Gastroesophageal sphincter (tissue), 4 donors: ENCODE results near the gene KMT2C. TPM values are rescaled to one million over a fixed set of nuclear protein-coding genes. Genes with fewer than 3 reads are reported as not detected.

Experiments used
- ATAC-seq: fragments of 150-250 bp; one replicate; pipeline ENCODE4 v1.9.1; 2016; ENCODE audit warnings: mild to moderate bottlenecking, moderate library complexity
- H3K27ac ChIP-seq, 4 donors: fragments of 200-600 bp; sonication (generic) in 3 of 4; 1 replicate in 3 of 4; 2 replicates in 1 of 4; pipeline ENCODE4 v1.5.1; 2016 to 2019
- H3K27me3 ChIP-seq: fragments of 200-600 bp; sonication (generic); one replicate; pipeline ENCODE4 v1.5.1; 2019
- H3K36me3 ChIP-seq, 2 donors: fragments of 200-600 bp; sonication (generic); one replicate each; pipeline ENCODE4 v1.5.1; 2019; ENCODE audit warnings: control low read depth in 1 of 2
- H3K4me1 ChIP-seq, 3 donors: fragments of 200-600 bp; sonication (generic); 1 replicate in 2 of 3; 2 replicates in 1 of 3; pipeline ENCODE4 v1.5.1; 2016 to 2019; ENCODE audit warnings: control low read depth in 2 of 3
- H3K4me3 ChIP-seq, 2 donors: fragments of 200-600 bp; sonication (generic); one replicate each; pipeline ENCODE4 v1.5.1; 2019; ENCODE audit warnings: mild to moderate bottlenecking in 1 of 2, moderate library complexity in 1 of 2
- H3K9me3 ChIP-seq, 3 donors: fragments of 200-600 bp; sonication (generic); one replicate each; pipeline ENCODE4 v1.5.1; 2017 to 2019; ENCODE audit warnings: control low read depth in 2 of 3
- CTCF ChIP-seq, 4 experiments: fragments of 200-600 bp in 2 of 4; fragments of 450-650 bp in 2 of 4; sonication (generic) in 1 of 4; IDR thresholded peaks; one replicate each; pipeline ENCODE4 v1.5.1; 2017 to 2019; ENCODE audit warnings: antibody characterized with exemption in 4 of 4, mild to moderate bottlenecking in 2 of 4, moderate library complexity in 2 of 4
- EP300 ChIP-seq: sonication (generic); formaldehyde crosslinking; IDR thresholded peaks from one replicate; pipeline ENCODE4 v1.6.1; 2017; ENCODE audit warnings: antibody characterized with exemption, mild to moderate bottlenecking
- POLR2A ChIP-seq, 2 donors: fragments of 450-650 bp; IDR thresholded peaks; one replicate each; pipeline ENCODE4 v1.6.1; 2017; ENCODE audit warnings: antibody characterized with exemption in 2 of 2, mild to moderate bottlenecking in 2 of 2, moderate library complexity in 1 of 2
- POLR2AphosphoS5 ChIP-seq: sonication (generic); formaldehyde crosslinking; IDR thresholded peaks from one replicate; pipeline ENCODE4 v1.6.1; 2017; ENCODE audit warnings: antibody characterized with exemption
- WGBS, 2 donors: methylation state at CpG; one replicate each; pipeline ENCODE4 v1.1.5; 2018; ENCODE audit warnings: low coverage in 1 of 2; 5-methylcytosine and 5-hydroxymethylcytosine counted together
- total RNA-seq, 4 donors: library from RNA; depleted of rRNA; stranded (reverse); fragments of >200 nt; gene quantifications; one replicate each; pipeline ENCODE4 v1.1.0, GENCODE V29; 2016

Gene KMT2C
- total RNA-seq, 4 donors from 2014 or later: 63.0 to 84.8 (median 75.5) TPM

DNA sequence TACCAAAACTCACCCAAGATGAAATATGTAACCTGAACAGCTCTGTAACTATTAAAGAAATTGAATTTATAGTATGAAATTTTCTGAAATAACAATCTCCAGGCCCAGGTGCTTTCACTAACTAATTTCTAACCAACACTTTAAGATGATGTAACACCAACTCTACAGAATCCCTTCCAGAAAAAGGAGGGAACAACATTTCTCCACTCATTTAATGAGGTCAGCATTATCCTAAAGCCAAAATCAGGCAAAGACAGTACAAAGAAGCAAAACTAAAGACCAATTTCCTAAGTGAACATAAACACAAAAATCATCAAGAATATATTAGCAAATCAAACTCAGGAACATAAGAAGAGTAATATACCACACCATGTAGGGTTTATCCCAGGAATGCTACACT lies 65.5 kb downstream of the KMT2C start:
- no peak for ATAC-seq
- H3K4me1 ChIP-seq: peaks cover 4 to 54% (median 9%) of the 10 kb centered on the region in 3 donors
- H3K4me3 ChIP-seq: no peak overlapping the region
- H3K36me3 ChIP-seq: no peaks in the 10 kb centered on the region
- no peaks in the 10 kb centered on the region for H3K9me3 ChIP-seq
- no peaks in the 10 kb centered on the region for H3K27me3 ChIP-seq
- TF ChIP-seq POLR2AphosphoS5 (no peak), CTCF (IDR thresholded peaks at IDR 0.05) (no peak)
- no peak overlapping the region for H3K27ac ChIP-seq

DNA sequence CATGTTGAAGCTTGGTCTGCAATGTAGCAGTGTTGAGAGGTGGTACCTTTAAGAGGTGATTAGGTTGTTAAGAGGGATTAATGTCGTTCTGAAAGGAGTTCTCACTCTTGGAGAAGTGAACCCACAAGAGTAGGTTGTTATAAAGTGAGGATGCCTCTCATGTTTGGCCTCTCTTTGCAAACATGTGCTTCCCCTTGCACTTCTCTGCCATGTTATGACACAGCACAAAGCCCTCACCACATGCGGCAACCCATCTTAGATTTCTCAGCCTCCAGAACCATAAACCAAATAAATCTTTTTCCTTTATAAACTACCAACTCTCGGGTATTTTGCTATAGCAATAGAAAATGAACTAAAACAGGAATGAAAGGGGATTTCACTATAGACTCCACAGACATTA lies 66.3 kb downstream of the KMT2C start:
- Histone ChIP-seq H3K9me3 (no peaks in the 10 kb centered on the region), H3K36me3 (no peaks in the 10 kb centered on the region), H3K27ac (no peak overlapping the region), H3K4me3 (no peak overlapping the region), H3K27me3 (no peaks in the 10 kb centered on the region), H3K4me1 (peaks cover 4 to 59% (median 9%) of the 10 kb centered on the region in 3 donors)
- no peak for ATAC-seq
- 85 to 89% methylated on average over 2 to 3 of the region's 3 CpGs for WGBS, 2 donors
- no peak for TF ChIP-seq POLR2A (IDR thresholded peaks at IDR 0.05)
- no peak for TF ChIP-seq CTCF (IDR thresholded peaks at IDR 0.05)
- TF ChIP-seq EP300: no peak
- no peak for TF ChIP-seq POLR2AphosphoS5

DNA sequence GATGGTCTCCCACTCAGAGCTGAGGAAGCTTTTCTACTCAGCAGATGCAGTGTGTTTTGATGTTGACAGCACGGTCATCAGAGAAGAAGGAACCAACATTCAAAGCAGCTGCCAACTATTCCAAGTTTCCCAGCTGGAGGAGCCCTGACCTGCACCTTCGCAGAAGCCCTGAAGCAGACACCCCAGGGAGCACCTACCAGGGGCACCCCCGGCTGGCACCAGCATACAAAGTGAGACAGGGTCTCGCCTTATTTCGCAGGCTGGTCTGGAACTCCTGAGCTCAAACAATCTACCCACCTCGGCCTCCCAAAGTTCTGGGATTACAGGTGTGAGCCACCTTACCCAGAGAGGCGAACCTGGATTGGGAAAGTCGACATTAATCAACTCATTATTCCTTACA lies 68.6 kb downstream of the KMT2C start:
- Histone ChIP-seq H3K27me3 (no peaks in the 10 kb centered on the region), H3K36me3 (no peaks in the 10 kb centered on the region), H3K4me3 (no peak overlapping the region), H3K4me1 (peaks cover 9 to 79% (median 10%) of the 10 kb centered on the region in 3 donors), H3K9me3 (no peaks in the 10 kb centered on the region), H3K27ac (no peak overlapping the region)
- no peak for TF ChIP-seq EP300
- ATAC-seq: no peak
- 50 to 88% methylated on average over 1 to 2 of the region's 8 CpGs for WGBS, 2 donors

GRCh38 chr7:152366662-152367061 lies 69.1 kb downstream of the KMT2C start:
- Histone ChIP-seq H3K27me3 (no peaks in the 10 kb centered on the region), H3K4me1 (peaks cover 9 to 82% (median 10%) of the 10 kb centered on the region in 3 donors), H3K9me3 (no peaks in the 10 kb centered on the region), H3K27ac (no peak overlapping the region), H3K36me3 (no peaks in the 10 kb centered on the region), H3K4me3 (no peak overlapping the region)
- ATAC-seq: peak; percentile 53
- TF ChIP-seq POLR2AphosphoS5: no peak
- 20 to 80% methylated on average over 3 of the region's 32 CpGs for WGBS, 2 donors

DNA sequence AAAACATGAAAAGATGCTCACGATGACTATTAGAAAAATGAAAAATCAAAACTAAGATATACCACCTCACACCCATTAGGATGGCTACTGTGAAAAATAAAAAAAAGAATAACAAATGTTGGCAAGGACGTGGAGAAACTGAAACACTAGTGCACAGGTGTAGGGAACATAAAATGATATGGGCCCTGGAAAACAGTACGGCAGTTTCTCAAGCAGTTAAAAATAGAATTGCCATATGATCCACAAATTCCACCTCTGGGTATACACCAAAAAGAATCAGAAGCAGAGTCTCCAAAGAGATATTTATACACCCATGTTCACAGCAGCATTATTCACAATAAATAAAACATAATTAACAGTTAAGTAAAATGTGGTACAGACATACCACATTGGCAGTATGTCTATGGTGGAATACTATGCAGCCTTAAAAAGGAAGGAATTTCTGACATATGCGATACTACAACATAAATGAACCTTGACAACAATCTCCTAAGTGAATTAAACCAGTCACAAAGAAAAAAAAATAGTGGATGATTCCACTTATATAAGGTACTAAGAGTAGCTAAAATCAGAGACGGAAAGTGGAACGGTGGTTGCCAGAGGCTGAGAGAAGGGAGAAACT lies 69.7 kb downstream of the KMT2C start:
- Histone ChIP-seq H3K36me3 (no peaks in the 10 kb centered on the region), H3K27me3 (no peaks in the 10 kb centered on the region), H3K4me1 (peaks cover 9 to 87% (median 10%) of the 10 kb centered on the region in 3 donors), H3K9me3 (no peaks in the 10 kb centered on the region), H3K27ac (no peak overlapping the region), H3K4me3 (no peak overlapping the region)
- ATAC-seq: no peak
- TF ChIP-seq POLR2AphosphoS5 (no peak), EP300 (no peak), CTCF (IDR thresholded peaks at IDR 0.05) (no peak), POLR2A (IDR thresholded peaks at IDR 0.05) (no peak)
- WGBS, 2 donors: 64 to 89% methylated on average over 3 to 6 of the region's 6 CpGs

DNA sequence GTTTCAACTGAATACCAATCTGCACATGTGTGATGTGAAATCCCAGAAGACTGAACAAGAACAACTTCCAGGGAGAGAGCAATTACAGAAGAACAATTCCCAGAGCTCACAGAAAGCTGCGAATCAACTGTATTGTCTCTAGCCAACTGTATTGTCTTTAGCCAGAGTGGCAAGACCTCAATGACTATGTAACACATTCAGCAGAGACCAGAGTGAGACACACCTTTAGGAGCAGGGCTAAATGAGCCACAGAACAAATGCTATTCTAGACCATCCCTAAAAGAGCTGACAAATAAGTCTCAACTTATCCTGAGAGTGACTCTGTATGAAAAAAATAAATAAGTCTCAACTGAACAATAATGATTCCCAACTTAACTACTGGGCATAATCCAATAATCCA lies 72.0 kb downstream of the KMT2C start:
- no peak for ATAC-seq
- Histone ChIP-seq H3K4me1 (peaks cover 5 to 87% (median 6%) of the 10 kb centered on the region in 3 donors), H3K9me3 (no peaks in the 10 kb centered on the region), H3K4me3 (no peak overlapping the region), H3K36me3 (no peaks in the 10 kb centered on the region), H3K27ac (no peak overlapping the region), H3K27me3 (no peaks in the 10 kb centered on the region)
- TF ChIP-seq EP300 (no peak), CTCF (IDR thresholded peaks at IDR 0.05) (no peak), POLR2AphosphoS5 (no peak), POLR2A (IDR thresholded peaks at IDR 0.05) (no peak)
- 40% methylated on average over 1 of the region's 1 CpG; no CpG with 5 or more reads in 1 of the 2 donors for WGBS, 2 donors
